ENCODE results near the gene DNPEP. TPM values are rescaled to one million over a fixed set of nuclear protein-coding genes. Genes with fewer than 3 reads are reported as not detected.

Gene DNPEP
- total and polyA plus RNA-seq, 2 of the 8 experiments (the other 6 are each of a cell fraction or from before 2014, with no cell fraction given): 59.8 to 109 TPM

- TF ChIP-seq CTCF (IDR thresholded peaks at IDR 0.05; ENCODE audit: control extremely low read depth in 1 of 3, insufficient read depth in 1 of 3, low read depth in 1 of 3, low read length in 3 of 3) (peak; percentile 57 to 90 (median 82)), FOSL1 (IDR thresholded peaks at IDR 0.05; ENCODE audit: insufficient read depth, low read depth, low read length) (no peak), EZH2 (IDR thresholded peaks at IDR 0.05; ENCODE audit: low read depth, low read length, severe bottlenecking) (no peak), SP1 (IDR thresholded peaks at IDR 0.05; ENCODE audit: low read depth, low read length) (peak; percentile 79; the same call in 1 of the 2 replicates), TEAD4 (IDR thresholded peaks at IDR 0.05; ENCODE audit: low read depth, low read length) (no peak), POLR2AphosphoS5 (IDR thresholded peaks at IDR 0.05; ENCODE audit: low read depth, low read length) (no peak), EGR1 (IDR thresholded peaks at IDR 0.05; ENCODE audit: borderline replicate concordance, low read depth, low read length) (no peak), TAF1 (IDR thresholded peaks at IDR 0.05; ENCODE audit: low read depth, low read length) (peak; percentile 59; the same call in 1 of the 2 replicates), GABPA (IDR thresholded peaks at IDR 0.05; ENCODE audit: borderline replicate concordance, insufficient read depth, low read length) (no peak), POU5F1 (IDR thresholded peaks at IDR 0.05; ENCODE audit: low read depth, low read length) (no peak), SUZ12 (IDR thresholded peaks at IDR 0.05; ENCODE audit: low read length) (no peak), KDM1A (IDR thresholded peaks at IDR 0.05; ENCODE audit: borderline replicate concordance, low read length) (no peak), KDM4A (IDR thresholded peaks at IDR 0.05; ENCODE audit: low read depth, low read length, severe bottlenecking) (no peak), USF2 (IDR thresholded peaks at IDR 0.05; ENCODE audit: low read length) (no peak), KDM5A (IDR thresholded peaks at IDR 0.05; ENCODE audit: low read length) (no peak), ATF2 (IDR thresholded peaks at IDR 0.05; ENCODE audit: low read length) (0 out of 2 replicates have a peak, but pooled peaks have one; percentile 39), CEBPB (IDR thresholded peaks at IDR 0.05; ENCODE audit: low read depth, low read length) (no peak), ASH2L (IDR thresholded peaks at IDR 0.05; ENCODE audit: low read length) (peak; percentile 80), YY1 (IDR thresholded peaks at IDR 0.05; ENCODE audit: low read depth, low read length) (peak; percentile 83)
These were observed 46.2 kb upstream of the DNPEP start (continued) for GRCh38 chr2:219433666-219434467.

All from H1 (cell line).